Caco-2 (cell line): ENCODE measurements around the gene CACNB3. TPM values are rescaled to one million over a fixed set of nuclear protein-coding genes. Genes with fewer than 3 reads are reported as not detected.

Experiments
- Bru-seq: library from RNA; stranded (reverse); fragments of 400-500 nt; gene quantifications from one replicate; lab custom pipeline; 2021; lab: Mats Ljungman, UMichigan
- BruChase-seq, 2 experiments: library from RNA; stranded (reverse); fragments of 400-500 nt; gene quantifications; one replicate each; lab custom pipeline; 2021; lab: Mats Ljungman, UMichigan
- BruUV-seq: library from RNA; stranded (reverse); fragments of 400-500 nt; replicated peaks from 2 replicates; lab custom pipeline; 2021; lab: Mats Ljungman, UMichigan
- CTCF ChIA-PET: fragments of 300-600 bp; sonication (Branson Sonifier 250); formaldehyde crosslinking; loops from one replicate; lab custom pipeline; 2022; ENCODE audit warnings: antibody characterized with exemption; lab: Charles Lee
- POLR2A ChIA-PET: fragments of 300-600 bp; sonication (Branson Sonifier 250); formaldehyde crosslinking; loops from one replicate; lab custom pipeline; 2022; ENCODE audit warnings: antibody characterized with exemption; lab: Charles Lee
- DNase-seq, 2 experiments: peaks; one replicate each; pipeline versions ENCODE4 v3.0.0 to v3.0.0-alpha.2; 2020 to 2022
- H3K27me3 ChIP-seq: replicated peaks from 2 replicates; pipeline ENCODE4 v1.6.0; 2011; ENCODE audit warnings: low read length; ENCODE audit not compliant: control insufficient read depth, insufficient read depth
- H3K36me3 ChIP-seq: 2 replicates; pipeline ENCODE4 v1.5.1; 2011; ENCODE audit warnings: low read length; ENCODE audit not compliant: control insufficient read depth, insufficient read depth
- H3K4me1 ChIP-seq: fragments of 250-450 bp; sonication (Bioruptor Pico); 2 replicates; pipeline ENCODE4 v1.5.1; 2020; ENCODE audit warnings: mild to moderate bottlenecking
- H3K4me3 ChIP-seq: 2 replicates; pipeline ENCODE4 v1.5.1; 2011; ENCODE audit warnings: low read depth, mild to moderate bottlenecking, control low read depth, low read length
- H3K9me3 ChIP-seq: fragments of 250-450 bp; sonication (Bioruptor Pico); 2 replicates; pipeline ENCODE4 v1.5.1; 2020; ENCODE audit warnings: mild to moderate bottlenecking, moderate library complexity
- H3K27ac Mint-ChIP-seq: one replicate; pipeline ENCODE4 v1.8.0; 2022; ENCODE audit warnings: mixed read lengths; ENCODE audit not compliant: unreplicated experiment
- H3K27me3 Mint-ChIP-seq: one replicate; pipeline ENCODE4 v1.8.0; 2022; ENCODE audit warnings: mixed read lengths; ENCODE audit not compliant: insufficient read depth, unreplicated experiment
- H3K36me3 Mint-ChIP-seq: one replicate; pipeline ENCODE4 v1.8.0; 2022; ENCODE audit warnings: mild to moderate bottlenecking, mixed read lengths; ENCODE audit not compliant: insufficient read depth, unreplicated experiment
- H3K4me1 Mint-ChIP-seq: one replicate; pipeline ENCODE4 v1.8.0; 2022; ENCODE audit warnings: low read depth, mixed read lengths; ENCODE audit not compliant: unreplicated experiment
- H3K4me3 Mint-ChIP-seq: one replicate; pipeline ENCODE4 v1.8.0; 2022; ENCODE audit warnings: mild to moderate bottlenecking, moderate library complexity, mixed read lengths; ENCODE audit not compliant: unreplicated experiment
- H3K9me3 Mint-ChIP-seq: one replicate; pipeline ENCODE4 v1.8.0; 2022; ENCODE audit warnings: mixed read lengths; ENCODE audit not compliant: unreplicated experiment
- intact Hi-C: fragments of 100-400 bp; cut with micrococcal nuclease; formaldehyde crosslinking; loops from one replicate; pipeline ENCODE4 v1.10.0; 2022; ENCODE audit not compliant: unreplicated experiment
- long read RNA-seq: library from polyadenylated mRNA; stranded (forward); transcript quantifications from one replicate; pipeline ENCODE4 v2.0.0, GENCODE V29; 2022
- total RNA-seq: library from RNA; stranded (reverse); gene quantifications from 2 replicates; pipeline ENCODE4 v1.2.3, GENCODE V29; 2022
- TF ChIP-seq, protein P1 (sequence below), 2 experiments: fragments of 200-600 bp in 1 of 2; IDR thresholded peaks; 1 replicate in 1 of 2; 2 replicates in 1 of 2; pipeline versions ENCODE4 v1.5.1 to v1.8.0; 2011 to 2022; ENCODE audit warnings: antibody characterized with exemption in 1 of 2, control low read depth in 1 of 2, inconsistent platforms in 1 of 2, low read depth in 1 of 2, low read length in 1 of 2, mild to moderate bottlenecking in 1 of 2, moderate library complexity in 1 of 2; ENCODE audit not compliant: insufficient read depth in 1 of 2, severe bottlenecking in 1 of 2, unreplicated experiment in 1 of 2

Gene CACNB3
- 20.4 and 28.2 TPM in 2 replicates for total RNA-seq
- Bru-seq, nascent RNA = percentile 46 among the genes with signal in this experiment
- BruChase-seq, experiment 1, labeled RNA remaining after a 2-hour chase = percentile 49 among the genes with signal in this experiment
- percentile 54 among the genes with signal in this experiment for BruChase-seq, experiment 2, labeled RNA remaining after a 6-hour chase
- long read RNA-seq, partial matches to known transcripts = 14 of 18 reads
- long read RNA-seq, other reads (novel, unspliced or antisense) = 3 of 18 reads

DNA sequence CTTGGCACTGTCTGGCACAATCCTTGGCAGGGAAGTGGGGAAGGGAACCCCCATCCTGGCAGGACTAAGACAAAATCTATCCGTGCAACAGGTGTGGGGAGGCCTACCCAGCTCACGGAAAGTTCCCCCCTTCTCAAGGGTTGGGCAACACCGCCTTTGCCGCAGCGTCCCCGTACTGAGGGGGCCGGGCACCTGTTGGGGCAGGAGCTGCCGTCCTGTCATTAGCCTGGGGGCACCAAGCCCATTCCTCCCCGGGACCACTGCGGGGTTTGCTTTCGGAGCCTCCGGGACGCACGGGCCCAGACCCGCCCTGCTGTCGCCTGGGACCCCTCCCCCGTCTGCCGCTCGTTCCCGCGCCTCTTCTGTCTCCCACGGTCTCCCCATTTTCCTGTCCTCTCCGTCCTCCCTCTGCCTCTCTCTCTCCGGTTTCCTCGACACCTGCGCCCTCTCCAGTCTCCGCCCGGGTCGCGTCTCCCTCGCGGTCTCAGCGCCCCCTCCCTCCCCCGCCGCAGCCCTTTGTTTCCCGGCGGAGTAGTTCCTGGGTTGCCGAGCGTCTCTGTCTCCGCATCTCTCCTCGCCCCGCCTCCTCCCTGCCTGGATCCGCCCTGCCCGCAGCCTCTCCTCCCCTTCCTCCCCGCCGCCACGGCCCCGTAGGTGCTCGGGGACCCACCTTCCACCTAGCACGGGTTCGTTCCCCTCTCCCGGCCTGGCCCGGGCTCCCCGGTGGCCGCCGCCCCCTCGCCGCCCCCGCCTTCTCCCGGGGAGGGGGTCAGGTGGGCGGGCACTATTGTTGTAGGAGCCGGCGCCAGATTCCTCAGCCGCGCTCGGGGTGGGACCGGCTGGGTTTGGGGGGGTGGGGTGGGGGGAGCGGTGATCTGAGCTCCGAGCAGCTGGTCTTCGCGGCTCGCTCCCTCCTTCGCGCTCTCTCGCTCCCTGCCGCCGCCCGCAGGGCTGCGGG, at the start of gene CACNB3:
Gene CACNB3, plus strand, starts transcription at position 624 of the 958 bp plus-strand sequence. CDS start 434 bp downstream, outside the sequence.
- Histone ChIP-seq H3K4me1 (peaks cover 11% of the 10 kb centered on the region), H3K9me3 (no peaks in the 10 kb centered on the region), H3K27me3 (no peaks in the 10 kb centered on the region), H3K4me3 (peak within 1 kb of the TSS; percentile 82), H3K36me3 (no peaks in the 10 kb centered on the region)
- peak; percentile 84 to 85 for DNase-seq
- H3K27ac Mint-ChIP-seq = peak within 1 kb of the TSS; percentile 92
- POLR2A ChIA-PET = no interaction called here
- no TSS peak for BruUV-seq
- H3K36me3 Mint-ChIP-seq = peaks cover 9% of the 10 kb centered on the region
- intact Hi-C loops = no loop called here
- TF ChIP-seq, protein P1, sequence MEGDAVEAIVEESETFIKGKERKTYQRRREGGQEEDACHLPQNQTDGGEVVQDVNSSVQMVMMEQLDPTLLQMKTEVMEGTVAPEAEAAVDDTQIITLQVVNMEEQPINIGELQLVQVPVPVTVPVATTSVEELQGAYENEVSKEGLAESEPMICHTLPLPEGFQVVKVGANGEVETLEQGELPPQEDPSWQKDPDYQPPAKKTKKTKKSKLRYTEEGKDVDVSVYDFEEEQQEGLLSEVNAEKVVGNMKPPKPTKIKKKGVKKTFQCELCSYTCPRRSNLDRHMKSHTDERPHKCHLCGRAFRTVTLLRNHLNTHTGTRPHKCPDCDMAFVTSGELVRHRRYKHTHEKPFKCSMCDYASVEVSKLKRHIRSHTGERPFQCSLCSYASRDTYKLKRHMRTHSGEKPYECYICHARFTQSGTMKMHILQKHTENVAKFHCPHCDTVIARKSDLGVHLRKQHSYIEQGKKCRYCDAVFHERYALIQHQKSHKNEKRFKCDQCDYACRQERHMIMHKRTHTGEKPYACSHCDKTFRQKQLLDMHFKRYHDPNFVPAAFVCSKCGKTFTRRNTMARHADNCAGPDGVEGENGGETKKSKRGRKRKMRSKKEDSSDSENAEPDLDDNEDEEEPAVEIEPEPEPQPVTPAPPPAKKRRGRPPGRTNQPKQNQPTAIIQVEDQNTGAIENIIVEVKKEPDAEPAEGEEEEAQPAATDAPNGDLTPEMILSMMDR (IDR thresholded peaks at IDR 0.05; ENCODE audit: insufficient read depth in 1 of 2, low read depth in 1 of 2, low read length in 1 of 2, severe bottlenecking in 1 of 2, unreplicated experiment in 1 of 2) = peak in 1 of 2 experiments; percentile 15
- CTCF ChIA-PET = interaction anchor here (0.7 to 2.0 kb wide), 4 partner anchors 28 to 65 kb away, joined by 3 to 8 read pairs (median 4); partner anchors contain the start of gene DDX23
- H3K27me3 Mint-ChIP-seq = no peaks in the 10 kb centered on the region
- no peaks in the 10 kb centered on the region for H3K9me3 Mint-ChIP-seq
- H3K4me1 Mint-ChIP-seq = peaks cover 14% of the 10 kb centered on the region
- peak within 1 kb of the TSS; percentile 97 for H3K4me3 Mint-ChIP-seq

DNA sequence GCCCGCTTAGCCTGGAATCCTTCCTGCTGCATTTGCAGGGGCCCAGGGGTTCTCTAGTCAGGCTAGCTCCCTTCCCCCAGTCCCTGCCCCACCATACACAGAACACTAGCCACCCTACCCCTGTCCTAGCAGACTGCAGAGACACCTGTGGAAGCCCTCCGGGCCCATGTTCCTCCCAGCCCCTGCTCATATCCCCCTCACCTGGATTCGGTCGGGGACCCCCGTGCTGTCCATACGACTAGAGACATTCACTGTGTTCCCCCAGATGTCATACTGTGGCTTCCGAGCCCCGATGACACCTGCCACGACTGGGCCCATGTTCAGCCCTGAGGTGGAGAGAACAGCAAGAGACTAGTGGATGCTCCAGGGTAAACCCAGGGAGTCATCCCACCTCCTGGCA, 49.6 kb upstream of the CACNB3 start:
- no peaks in the 10 kb centered on the region for H3K4me1 Mint-ChIP-seq
- peaks cover 62% of the 10 kb centered on the region for H3K36me3 Mint-ChIP-seq
- TF ChIP-seq, protein P1 (IDR thresholded peaks at IDR 0.05; ENCODE audit: insufficient read depth in 1 of 2, low read depth in 1 of 2, low read length in 1 of 2, severe bottlenecking in 1 of 2, unreplicated experiment in 1 of 2) = no peak
- H3K9me3 Mint-ChIP-seq = no peaks in the 10 kb centered on the region
- H3K4me3 ChIP-seq = no peak overlapping the region
- H3K4me3 Mint-ChIP-seq = no peak overlapping the region
- H3K27me3 Mint-ChIP-seq = no peaks in the 10 kb centered on the region
- DNase-seq = no peak
- intact Hi-C loops = no loop called here
- no TSS peak for BruUV-seq
- ChIA-PET CTCF (interaction anchor here (0.6 to 1.3 kb wide), 2 partner anchors 20 to 52 kb away, joined by 3 to 9 read pairs; partner anchors contain the start of gene ADCY6), POLR2A (no interaction called here)
- H3K9me3 ChIP-seq = no peaks in the 10 kb centered on the region
- H3K27ac Mint-ChIP-seq = no peak overlapping the region
- H3K27me3 ChIP-seq = no peaks in the 10 kb centered on the region
- peaks cover 9% of the 10 kb centered on the region for H3K36me3 ChIP-seq
- 0 out of 2 replicates have a peak, but pooled peaks cover 3% of the 10 kb centered on the region for H3K4me1 ChIP-seq

DNA sequence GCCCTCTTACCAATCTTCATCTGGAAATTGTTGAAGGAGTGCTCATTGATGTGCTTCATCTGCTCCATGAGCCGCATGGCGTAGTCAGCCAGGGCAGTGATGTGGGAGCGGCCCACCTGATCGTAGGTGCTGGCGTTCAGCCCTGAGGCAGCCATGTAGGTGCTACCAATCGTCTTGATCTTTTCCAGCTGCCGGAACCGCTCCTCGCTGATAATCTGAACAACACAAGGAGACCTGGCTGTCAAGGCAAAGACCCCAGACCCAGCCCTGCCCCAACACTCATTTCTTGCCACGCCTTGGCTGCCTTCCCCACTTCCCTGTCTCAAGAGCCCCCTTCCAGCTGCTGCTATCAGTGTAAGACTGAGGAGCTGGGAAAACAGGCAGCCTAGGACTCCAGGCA, 47.5 kb upstream of the CACNB3 start:
- Mint-ChIP-seq H3K36me3 (peaks cover 68% of the 10 kb centered on the region), H3K4me3 (no peak overlapping the region), H3K27ac (no peak overlapping the region), H3K27me3 (no peaks in the 10 kb centered on the region), H3K4me1 (no peaks in the 10 kb centered on the region), H3K9me3 (no peaks in the 10 kb centered on the region)
- no TSS peak for BruUV-seq
- no peaks in the 10 kb centered on the region for H3K27me3 ChIP-seq
- DNase-seq = no peak
- no peaks in the 10 kb centered on the region for H3K4me1 ChIP-seq
- POLR2A ChIA-PET = no interaction called here
- H3K36me3 ChIP-seq = peaks cover 15% of the 10 kb centered on the region
- intact Hi-C loops = no loop called here
- TF ChIP-seq, protein P1 (IDR thresholded peaks at IDR 0.05; ENCODE audit: insufficient read depth in 1 of 2, low read depth in 1 of 2, low read length in 1 of 2, severe bottlenecking in 1 of 2, unreplicated experiment in 1 of 2) = no peak
- no peaks in the 10 kb centered on the region for H3K9me3 ChIP-seq
- CTCF ChIA-PET = no interaction called here
- no peak overlapping the region for H3K4me3 ChIP-seq
